DND-41 (cell line): ENCODE data around the gene PEX14.

Experiments
- ATAC-seq: fragments of 200-7000 bp; cut with Tn5 transposase; 3 replicates; pipeline ENCODE4 v1.9.1; 2021; ENCODE audit warnings: low read depth; ENCODE audit not compliant: insufficient read depth
- DNase-seq: peaks from one replicate; pipeline ENCODE4 v3.0.0-alpha.2; 2020
- H2AFZ ChIP-seq: 2 replicates; pipeline ENCODE4 v1.6.0; 2012; ENCODE audit warnings: low read depth, low read length
- H3K27ac ChIP-seq: 2 replicates; pipeline ENCODE4 v1.5.1; 2012; ENCODE audit warnings: low read length, inconsistent platforms
- H3K27me3 ChIP-seq: fragments of 200-600 bp; sonication (generic); 2 replicates; pipeline ENCODE4 v1.6.0; 2012; ENCODE audit warnings: low read length, mild to moderate bottlenecking, inconsistent platforms; ENCODE audit not compliant: insufficient read depth, poor library complexity
- H3K36me3 ChIP-seq: 2 replicates; pipeline ENCODE4 v1.5.1; 2012; ENCODE audit warnings: low read length, inconsistent platforms; ENCODE audit not compliant: insufficient read depth
- H3K4me1 ChIP-seq: 2 replicates; pipeline ENCODE4 v1.5.1; 2012; ENCODE audit warnings: mild to moderate bottlenecking, low read length; ENCODE audit not compliant: insufficient read depth
- H3K4me2 ChIP-seq: 2 replicates; pipeline ENCODE4 v1.6.0; 2012; ENCODE audit warnings: mild to moderate bottlenecking, moderate library complexity, low read length, inconsistent platforms; ENCODE audit not compliant: insufficient read depth
- H3K4me3 ChIP-seq, 2 experiments: fragments of 200-600 bp in 1 of 2; shearing (Covaris generic) in 1 of 2; 2 replicates each; pipeline ENCODE4 v1.5.1; 2012 to 2016; ENCODE audit warnings: inconsistent platforms in 2 of 2, low read length in 2 of 2, mild to moderate bottlenecking in 2 of 2, low read depth in 1 of 2, moderate library complexity in 1 of 2
- H3K79me2 ChIP-seq: 2 replicates; pipeline ENCODE4 v1.6.0; 2012; ENCODE audit warnings: low read length, inconsistent platforms; ENCODE audit not compliant: insufficient read depth
- H3K9ac ChIP-seq: 2 replicates; pipeline ENCODE4 v1.6.0; 2012; ENCODE audit warnings: low read depth, mild to moderate bottlenecking, inconsistent platforms, low read length, moderate library complexity
- H3K9me3 ChIP-seq: 2 replicates; pipeline ENCODE4 v1.5.1; 2012; ENCODE audit warnings: low read length, moderate library complexity, mild to moderate bottlenecking, inconsistent platforms; ENCODE audit not compliant: insufficient read depth, severe bottlenecking
- H4K20me1 ChIP-seq: 2 replicates; pipeline ENCODE4 v1.6.0; 2012; ENCODE audit warnings: low read length; ENCODE audit not compliant: insufficient read depth
- EZH2 ChIP-seq: IDR thresholded peaks from 3 replicates; pipeline ENCODE4 v1.6.1; 2012; ENCODE audit warnings: borderline replicate concordance, low read depth, mild to moderate bottlenecking, moderate library complexity, low read length, inconsistent platforms; ENCODE audit not compliant: severe bottlenecking
- TF ChIP-seq, protein P1 (sequence below): IDR thresholded peaks from 2 replicates; pipeline ENCODE4 v1.5.1; 2012; ENCODE audit warnings: borderline replicate concordance, low read length, moderate library complexity, mild to moderate bottlenecking; ENCODE audit not compliant: poor library complexity, severe bottlenecking; ENCODE audit errors: extremely low read depth

The PEX14 gene

DNA sequence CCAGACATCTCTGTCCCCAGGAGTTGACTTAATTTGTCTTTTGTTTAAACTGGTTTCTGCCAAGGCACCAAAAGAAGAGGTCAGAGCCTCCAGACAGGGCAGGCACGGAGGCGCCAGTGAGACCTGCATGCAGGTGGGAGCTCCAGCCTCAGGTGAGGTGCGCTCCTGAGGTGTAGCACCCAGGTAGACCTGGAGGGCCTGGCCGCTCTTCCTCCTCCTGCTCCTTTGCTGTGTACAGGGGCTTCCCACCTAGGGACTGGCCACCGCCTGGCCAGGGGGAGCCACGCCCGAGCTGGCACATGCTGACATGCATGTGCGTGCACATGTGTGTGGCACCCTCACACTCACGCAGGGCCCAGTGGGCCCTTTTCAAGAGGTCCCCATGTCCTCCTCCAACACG lies 158.7 kb downstream of the PEX14 start:
- H3K27ac ChIP-seq, result no peak overlapping the region
- no peaks in the 10 kb centered on the region for H3K27me3 ChIP-seq
- H3K9ac ChIP-seq, result no peak overlapping the region
- DNase-seq, result no peak
- no peak overlapping the region for H3K4me3 ChIP-seq
- TF ChIP-seq, protein P1, sequence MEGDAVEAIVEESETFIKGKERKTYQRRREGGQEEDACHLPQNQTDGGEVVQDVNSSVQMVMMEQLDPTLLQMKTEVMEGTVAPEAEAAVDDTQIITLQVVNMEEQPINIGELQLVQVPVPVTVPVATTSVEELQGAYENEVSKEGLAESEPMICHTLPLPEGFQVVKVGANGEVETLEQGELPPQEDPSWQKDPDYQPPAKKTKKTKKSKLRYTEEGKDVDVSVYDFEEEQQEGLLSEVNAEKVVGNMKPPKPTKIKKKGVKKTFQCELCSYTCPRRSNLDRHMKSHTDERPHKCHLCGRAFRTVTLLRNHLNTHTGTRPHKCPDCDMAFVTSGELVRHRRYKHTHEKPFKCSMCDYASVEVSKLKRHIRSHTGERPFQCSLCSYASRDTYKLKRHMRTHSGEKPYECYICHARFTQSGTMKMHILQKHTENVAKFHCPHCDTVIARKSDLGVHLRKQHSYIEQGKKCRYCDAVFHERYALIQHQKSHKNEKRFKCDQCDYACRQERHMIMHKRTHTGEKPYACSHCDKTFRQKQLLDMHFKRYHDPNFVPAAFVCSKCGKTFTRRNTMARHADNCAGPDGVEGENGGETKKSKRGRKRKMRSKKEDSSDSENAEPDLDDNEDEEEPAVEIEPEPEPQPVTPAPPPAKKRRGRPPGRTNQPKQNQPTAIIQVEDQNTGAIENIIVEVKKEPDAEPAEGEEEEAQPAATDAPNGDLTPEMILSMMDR, result no peak
- TF ChIP-seq EZH2, result no peak
- H3K79me2 ChIP-seq, result no peaks in the 10 kb centered on the region
- H3K4me2 ChIP-seq, result no peak overlapping the region
- no peaks in the 10 kb centered on the region for H3K4me1 ChIP-seq
- no peaks in the 10 kb centered on the region; the same call in 1 of the 2 replicates for H4K20me1 ChIP-seq
- peaks cover 13% of the 10 kb centered on the region for H3K36me3 ChIP-seq
- no peaks in the 10 kb centered on the region for H3K9me3 ChIP-seq
- H2AFZ ChIP-seq, result no peak overlapping the region
- no peak for ATAC-seq

DNA sequence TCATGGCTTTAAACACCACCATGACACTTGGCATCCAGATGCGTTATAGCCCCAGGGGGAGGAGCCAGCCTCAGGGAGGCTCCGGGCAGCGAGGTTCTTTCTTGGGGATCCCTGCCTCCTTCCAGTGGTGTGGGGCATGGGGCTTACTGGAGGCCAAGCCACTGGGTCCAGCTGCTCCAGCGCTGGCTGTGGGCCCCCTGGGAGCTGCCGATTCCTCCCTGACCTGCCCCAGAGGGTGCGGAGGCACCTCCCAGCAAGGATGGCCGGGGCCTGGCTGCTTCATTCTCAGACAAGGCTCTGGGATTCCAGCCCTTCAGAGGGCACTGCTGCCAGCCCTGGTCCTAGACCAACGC lies 159.3 kb downstream of the PEX14 start:
- no peaks in the 10 kb centered on the region for H3K9me3 ChIP-seq
- no peak overlapping the region for H3K4me2 ChIP-seq
- H2AFZ ChIP-seq, result no peak overlapping the region
- no peak overlapping the region for H3K27ac ChIP-seq
- H3K4me3 ChIP-seq, result no peak overlapping the region
- DNase-seq (no peak), ATAC-seq (no peak)
- no peak for TF ChIP-seq EZH2
- H3K36me3 ChIP-seq, result peaks cover 13% of the 10 kb centered on the region
- H3K79me2 ChIP-seq, result no peaks in the 10 kb centered on the region
- no peaks in the 10 kb centered on the region; the same call in 1 of the 2 replicates for H4K20me1 ChIP-seq
- H3K9ac ChIP-seq, result no peak overlapping the region
- no peaks in the 10 kb centered on the region for H3K4me1 ChIP-seq
- H3K27me3 ChIP-seq, result no peaks in the 10 kb centered on the region

DNA sequence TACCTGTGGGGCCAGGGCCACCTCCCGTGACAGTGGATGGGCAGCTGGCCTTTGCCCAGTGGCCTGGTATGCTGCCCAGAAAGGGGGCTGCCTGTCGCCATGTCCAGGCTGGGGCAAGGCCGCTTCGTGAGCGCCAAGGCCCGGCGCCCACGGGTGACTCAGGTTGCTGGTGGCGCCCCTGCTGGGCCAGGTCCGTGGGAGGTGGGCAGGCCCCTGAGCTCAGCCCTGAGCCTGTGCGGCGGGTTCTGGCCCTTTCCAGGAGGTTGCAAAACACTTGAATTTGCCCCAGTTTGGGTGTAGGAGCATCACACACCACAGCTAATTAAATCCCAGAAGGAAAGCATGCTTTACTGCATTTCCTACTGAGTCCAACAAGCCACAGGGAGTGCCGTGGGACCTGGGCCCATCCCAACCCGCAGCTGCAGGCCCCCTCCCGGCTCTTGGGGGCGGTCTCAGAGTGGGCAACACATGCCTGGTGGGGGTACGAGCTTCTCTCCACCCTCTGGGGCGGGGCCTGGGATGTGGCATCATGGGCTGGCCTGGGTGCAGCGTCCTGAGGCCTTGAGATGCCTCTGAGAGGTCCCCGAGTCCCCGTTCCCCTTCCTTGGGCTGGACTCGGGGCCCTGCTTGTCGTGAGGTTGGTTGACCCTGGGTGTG lies 159.8 kb downstream of the PEX14 start:
- no peak for DNase-seq
- Histone ChIP-seq H3K36me3 (peaks cover 14% of the 10 kb centered on the region), H3K4me1 (no peaks in the 10 kb centered on the region), H3K27me3 (no peaks in the 10 kb centered on the region), H3K9ac (no peak overlapping the region), H3K4me3 (no peak overlapping the region), H3K4me2 (no peak overlapping the region), H3K79me2 (no peaks in the 10 kb centered on the region), H3K9me3 (no peaks in the 10 kb centered on the region), H2AFZ (no peak overlapping the region), H3K27ac (no peak overlapping the region), H4K20me1 (no peaks in the 10 kb centered on the region; the same call in 1 of the 2 replicates)
- TF ChIP-seq, protein P1, result no peak
- TF ChIP-seq EZH2, result no peak
- ATAC-seq, result peak; percentile 39; the same call in 2 of the 3 replicates

DNA sequence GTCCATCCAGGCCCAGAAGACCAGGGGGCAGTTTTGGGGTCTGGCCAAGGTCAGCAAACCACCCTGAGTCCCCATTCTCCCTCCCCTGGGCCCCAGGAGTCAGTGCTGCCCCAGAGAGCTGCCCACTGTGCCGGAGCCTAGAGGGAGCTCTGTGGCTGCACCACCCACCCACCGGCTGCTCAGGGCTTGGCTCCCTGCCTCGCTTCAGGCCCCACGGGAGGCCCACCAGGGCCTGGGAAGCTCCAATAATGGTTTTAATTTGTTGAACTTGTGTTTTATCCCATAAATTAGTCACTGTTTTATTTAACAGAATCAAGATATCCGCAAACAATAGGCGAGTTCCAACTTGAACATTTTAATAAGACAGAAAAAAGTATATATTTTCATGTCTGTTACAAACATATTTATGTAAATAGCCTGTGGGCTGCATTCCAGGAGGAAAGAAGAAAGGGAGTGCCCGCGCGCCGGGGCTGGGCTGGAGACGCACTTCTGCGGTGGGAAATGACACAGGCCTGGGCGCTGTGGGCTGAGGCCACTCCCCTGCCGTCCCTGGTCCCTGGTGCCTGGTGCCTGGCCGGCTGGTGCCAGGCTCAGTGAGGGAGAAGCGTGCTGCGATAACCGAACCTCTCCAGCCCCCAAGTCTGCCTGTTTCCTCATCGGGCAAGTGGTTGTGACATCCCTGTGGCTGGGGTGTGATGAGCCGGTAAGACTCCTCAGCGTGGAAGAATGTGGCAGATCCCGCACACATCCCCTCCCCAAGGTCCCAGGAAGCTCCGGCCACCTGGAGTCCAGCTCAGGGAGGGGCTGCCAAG lies 160.5 kb downstream of the PEX14 start:
- Histone ChIP-seq H3K27me3 (no peaks in the 10 kb centered on the region), H3K4me2 (no peak overlapping the region), H2AFZ (no peak overlapping the region), H3K9ac (no peak overlapping the region), H3K9me3 (no peaks in the 10 kb centered on the region), H3K36me3 (peaks cover 14% of the 10 kb centered on the region), H3K4me3 (no peak overlapping the region), H3K79me2 (no peaks in the 10 kb centered on the region), H3K4me1 (no peaks in the 10 kb centered on the region), H4K20me1 (no peaks in the 10 kb centered on the region; the same call in 1 of the 2 replicates), H3K27ac (no peak overlapping the region)
- TF ChIP-seq EZH2, result no peak
- TF ChIP-seq, protein P1, result no peak
- DNase-seq, result no peak
- ATAC-seq, result no peak
